NCI-H69 (cell line): Measurements from ENCODE around the gene DSC2.

Experiments
- DNase-seq: peaks from one replicate; lab custom pipeline; 2025; lab: John Stamatoyannopoulos, UW

DSC2 gene

DNA sequence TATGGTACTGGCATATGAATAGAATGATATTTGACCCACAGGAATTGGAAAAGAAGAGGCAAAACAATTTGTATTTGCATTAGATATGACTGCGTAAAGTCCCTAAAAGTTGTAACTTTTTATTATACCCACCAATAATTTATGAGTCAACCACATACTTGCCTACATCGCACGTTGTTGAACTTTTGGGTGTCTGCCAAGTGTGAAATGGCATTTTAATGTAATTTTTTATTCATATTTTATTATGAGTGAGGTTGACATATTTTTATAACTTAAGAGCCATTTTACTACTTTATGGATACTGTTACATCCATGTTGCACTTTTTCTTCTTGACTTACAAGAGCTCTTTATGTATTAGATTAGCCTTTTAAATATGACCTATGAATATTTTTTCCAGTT lies 4.6 kb downstream of the DSC2 start:
- DNase-seq: no peak

GRCh38 chr18:31093880-31094279 lies 8.3 kb downstream of the DSC2 start:
- no peak for DNase-seq

DNA sequence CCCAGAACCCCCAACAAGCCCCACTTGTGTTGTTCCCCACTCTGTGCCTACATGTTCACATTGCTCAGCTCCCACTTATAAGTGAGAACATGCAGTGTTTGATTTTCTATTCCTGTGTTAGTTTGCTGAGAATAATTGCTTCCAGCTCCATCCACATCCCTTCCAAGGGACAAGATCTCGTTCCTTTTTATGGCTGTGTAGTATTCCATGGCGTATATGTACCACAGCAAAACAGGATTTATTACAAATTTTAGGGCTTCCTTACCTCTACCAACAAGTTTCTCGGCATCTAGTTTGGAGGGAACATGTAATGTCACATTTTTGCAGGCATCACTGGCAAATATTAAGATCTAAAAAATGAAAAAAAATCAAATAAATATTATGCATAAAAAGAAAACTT lies 8.9 kb downstream of the DSC2 start:
- DNase-seq: no peak

DNA sequence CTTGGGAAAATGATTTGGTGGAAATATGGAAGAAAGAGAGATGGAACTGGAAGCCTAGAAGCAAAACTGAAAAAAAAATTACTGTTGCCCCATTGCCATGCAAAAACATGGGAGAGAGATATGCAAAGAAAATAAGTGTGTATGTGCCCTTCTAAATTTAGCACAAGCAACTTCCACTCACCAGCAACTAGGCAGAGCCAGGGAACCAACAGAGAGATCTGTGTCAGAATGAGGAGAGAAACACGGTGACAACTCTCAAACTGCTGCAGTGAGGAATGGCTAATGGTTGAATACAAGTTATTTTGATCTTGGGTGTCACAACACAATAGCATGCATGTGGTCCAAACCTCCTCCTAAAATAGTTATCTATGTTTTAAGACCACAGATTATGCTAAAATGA lies 10.9 kb downstream of the DSC2 start:
- no peak for DNase-seq

DNA sequence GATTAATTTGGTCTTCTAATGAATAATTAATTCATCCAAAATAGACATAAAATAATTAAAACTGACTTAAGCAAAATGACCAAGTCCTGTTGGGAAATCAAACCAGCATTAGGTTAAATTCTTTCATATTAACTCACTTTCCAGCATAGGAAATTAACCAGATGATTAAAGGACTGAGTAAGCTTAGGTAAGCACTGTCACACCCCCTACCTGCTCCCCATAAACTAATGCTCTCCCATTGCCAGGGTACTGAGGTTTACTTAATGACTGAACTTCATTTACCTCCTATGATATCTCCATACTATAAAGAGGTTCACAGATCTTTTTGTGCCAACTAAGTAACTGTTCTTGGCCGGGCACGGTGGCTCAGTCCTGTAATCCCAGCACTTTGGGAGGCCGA lies 13.7 kb downstream of the DSC2 start:
- DNase-seq: no peak

GRCh38 chr18:31079973-31080372 lies 22.2 kb downstream of the DSC2 start:
- DNase-seq: no peak

DNA sequence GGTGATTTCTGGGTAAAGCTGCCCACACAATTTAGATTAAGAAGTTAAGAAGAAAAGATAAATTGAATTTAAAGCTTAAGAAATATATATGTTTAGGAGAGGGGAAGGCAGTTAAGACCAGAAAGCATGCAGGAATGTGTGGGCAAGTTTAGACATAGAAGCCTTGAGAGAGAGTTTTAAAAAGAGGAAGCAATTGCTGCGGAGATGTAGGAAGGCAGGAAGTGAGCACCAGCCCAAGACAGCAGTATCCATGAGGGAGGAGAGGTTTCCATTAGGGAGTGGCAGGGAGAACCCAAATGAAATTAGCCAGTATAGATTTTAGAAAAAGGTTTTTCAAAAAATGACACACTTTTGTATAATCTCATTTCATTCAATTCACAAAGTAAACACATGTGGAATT lies 24.3 kb downstream of the DSC2 start:
- DNase-seq: no peak

DNA sequence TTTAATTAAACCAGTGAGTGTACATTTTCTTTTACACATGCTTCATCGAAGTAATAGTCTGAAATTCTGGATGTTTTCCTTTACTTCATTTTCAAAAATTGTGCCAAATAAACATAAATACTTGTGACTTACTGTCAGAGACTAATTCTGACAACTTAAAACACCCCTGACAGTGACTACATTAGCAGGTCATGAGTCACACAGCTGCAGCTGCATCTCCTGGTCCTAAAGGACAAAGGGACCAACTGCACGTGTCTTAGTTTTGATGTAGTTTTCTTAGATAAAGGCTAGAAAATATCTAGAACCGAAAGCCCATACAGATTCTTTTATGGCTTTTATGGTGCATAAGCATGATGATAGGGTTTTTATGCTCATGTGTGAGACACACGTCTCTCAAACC lies 30.0 kb downstream of the DSC2 start:
- no peak for DNase-seq

DNA sequence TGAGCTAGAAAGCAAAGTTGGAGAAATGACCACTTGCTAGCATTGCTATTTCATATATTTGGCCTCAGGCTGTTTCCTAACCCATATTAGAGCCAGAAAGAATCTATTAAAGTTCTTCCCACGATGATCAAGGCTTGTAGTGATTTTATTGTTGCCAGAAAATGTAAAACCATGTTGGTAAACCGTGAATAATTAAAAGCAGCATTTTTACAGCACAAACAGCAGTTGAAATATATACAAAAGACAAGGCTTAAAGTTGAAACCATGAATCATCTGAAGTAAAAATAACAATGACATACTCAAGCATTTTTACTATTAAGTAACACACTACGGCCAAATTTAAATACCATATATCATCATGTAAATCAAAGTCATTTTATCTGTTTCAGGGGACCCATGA lies 32.0 kb downstream of the DSC2 start:
- no peak for DNase-seq

DNA sequence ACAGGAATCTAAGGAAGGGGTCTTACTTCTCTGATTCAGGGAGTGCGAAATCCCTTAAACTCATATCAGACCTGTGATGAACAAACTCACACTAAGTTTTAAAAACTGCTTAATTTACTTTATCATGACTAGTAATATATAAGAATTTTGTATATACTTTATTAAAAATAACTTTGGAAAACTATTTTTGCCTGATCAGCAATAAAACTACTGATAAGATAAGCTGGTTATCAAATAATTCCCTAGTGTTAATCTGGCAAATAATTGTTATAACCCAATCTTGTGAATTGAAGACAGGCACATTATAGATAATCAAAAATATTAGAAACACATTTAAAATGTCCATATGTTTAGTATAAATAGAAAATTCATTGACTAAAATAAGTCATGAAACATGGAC lies 36.0 kb downstream of the DSC2 start:
- DNase-seq: no peak

- DNase-seq: no peak
These were observed 37.0 kb downstream of the DSC2 start for GRCh38 chr18:31065036-31065773.

GRCh38 chr18:31064130-31064529 lies 38.1 kb downstream of the DSC2 start:
- no peak for DNase-seq

GRCh38 chr18:31061945-31062344 lies 40.3 kb downstream of the DSC2 start:
- DNase-seq: no peak

- DNase-seq: no peak
These were observed 43.3 kb downstream of the DSC2 start for GRCh38 chr18:31058897-31059296.

- no peak for DNase-seq
These were observed 44.3 kb downstream of the DSC2 start for GRCh38 chr18:31057917-31058316.

DNA sequence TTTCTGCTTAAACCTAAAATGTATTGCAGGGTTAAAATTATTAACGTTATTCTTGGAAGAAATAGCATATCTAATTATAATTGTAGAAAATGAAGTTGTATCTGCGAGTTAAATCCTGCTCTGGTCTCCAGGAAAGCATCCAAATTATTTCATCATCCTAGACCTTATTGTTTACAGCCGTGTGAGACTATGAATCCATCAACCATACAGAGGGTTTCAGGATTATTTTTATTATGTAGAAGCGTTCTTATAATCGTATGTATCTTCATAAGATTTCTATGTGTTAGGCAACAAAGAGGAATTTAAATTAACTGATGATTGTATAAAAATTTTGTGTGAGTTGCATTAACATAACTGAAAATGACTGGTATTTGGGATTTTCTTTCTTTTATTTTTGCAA lies 45.2 kb downstream of the DSC2 start:
- DNase-seq: no peak

- no peak for DNase-seq
These were observed 45.9 kb downstream of the DSC2 start for GRCh38 chr18:31056296-31056695.

DNA sequence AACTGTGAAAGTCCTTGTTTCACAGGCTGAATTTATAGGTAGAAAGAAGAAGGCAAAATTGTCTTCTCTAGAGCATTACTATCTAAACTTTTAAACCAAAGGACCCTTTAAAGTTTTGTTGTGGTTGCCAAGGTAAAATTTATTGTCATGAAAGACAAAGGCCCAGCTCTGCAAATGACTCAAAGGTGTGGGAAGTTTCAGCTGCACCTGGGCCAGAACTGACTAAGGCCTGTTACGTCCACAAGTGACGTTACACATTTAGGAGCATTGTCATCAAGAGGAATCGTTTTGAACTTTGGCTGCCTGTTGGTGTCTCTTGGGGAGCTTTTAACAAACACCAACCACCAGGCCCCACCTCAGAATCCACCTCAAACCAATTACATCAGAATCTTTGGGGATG lies 51.6 kb downstream of the DSC2 start:
- no peak for DNase-seq

DNA sequence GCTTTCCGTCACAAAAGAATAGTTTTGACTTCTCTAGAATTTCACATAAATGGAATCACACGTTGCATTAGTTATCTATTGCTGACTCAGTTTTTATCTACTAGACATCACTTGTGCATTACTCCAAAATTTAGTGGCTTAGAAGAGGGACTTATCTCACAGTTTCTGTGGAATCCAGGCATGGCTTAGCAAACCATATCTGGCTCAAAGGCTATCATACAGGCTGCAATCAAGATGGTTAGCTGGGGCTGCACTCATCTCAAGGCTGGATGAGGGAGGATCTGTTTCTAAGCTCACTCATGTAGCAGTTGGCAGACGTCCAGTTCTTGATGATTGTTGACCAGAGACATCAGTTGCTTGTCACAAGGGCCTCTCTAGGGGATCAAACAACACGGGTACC lies 53.0 kb downstream of the DSC2 start:
- peak; percentile 23 for DNase-seq

- DNase-seq: no peak
These were observed 54.0 kb downstream of the DSC2 start for GRCh38 chr18:31048216-31048615.

- no peak for DNase-seq
These were observed 55.3 kb downstream of the DSC2 start for GRCh38 chr18:31046916-31047315.

GRCh38 chr18:31045599-31045998 lies 56.6 kb downstream of the DSC2 start:
- DNase-seq: no peak

- no peak for DNase-seq
These were observed 57.3 kb downstream of the DSC2 start for GRCh38 chr18:31044926-31045325.

DNA sequence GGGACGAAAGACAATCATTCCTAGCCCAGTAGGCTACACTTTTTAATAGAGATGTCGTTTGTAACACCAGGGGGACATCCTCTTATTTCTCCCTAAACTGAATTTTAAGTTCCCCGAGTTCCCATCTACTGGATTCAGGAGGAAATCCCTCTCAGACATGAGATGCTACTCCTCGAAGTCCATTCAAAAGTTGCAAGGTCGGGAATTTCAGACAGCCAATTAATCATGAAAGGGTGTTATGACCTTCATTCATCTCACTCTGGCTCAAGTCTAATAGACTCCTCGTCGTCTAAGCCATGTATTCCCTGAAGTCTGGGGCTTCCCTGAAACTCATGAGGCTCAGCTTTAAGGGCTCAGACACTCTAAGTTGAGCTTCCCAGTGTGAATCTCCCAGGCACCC lies 58.5 kb downstream of the DSC2 start:
- DNase-seq: no peak
